GM19023 (cell line): ENCODE results near the gene GRM5.
"Not testable (repeated sequence)": the region's sequence is repeated elsewhere in the genome, so short reads cannot be mapped to it uniquely, and the experiment has no call there.

ENCODE experiments used
- ATAC-seq: cut with Tn5 transposase; IDR thresholded peaks from one replicate; pipeline ENCODE4 v1.9.1; 2021; ENCODE audit warnings: mild to moderate bottlenecking, moderate library complexity; ENCODE audit not compliant: unreplicated experiment

The GRM5 gene

GRCh38 chr11:88544656-88545280 is 521.0 kb downstream of the GRM5 start:
- ATAC-seq, result peak; percentile 4

GRCh38 chr11:88543902-88544655 is 521.7 kb downstream of the GRM5 start:
- peak; percentile 100 for ATAC-seq

GRCh38 chr11:88541006-88541405 is 524.8 kb downstream of the GRM5 start:
- no peak for ATAC-seq

GRCh38 chr11:88538098-88538497 is 527.7 kb downstream of the GRM5 start:
- ATAC-seq, result no peak

GRCh38 chr11:88537613-88538012 is 528.2 kb downstream of the GRM5 start:
- no peak for ATAC-seq

GRCh38 chr11:88536616-88537265 is 529.0 kb downstream of the GRM5 start:
- ATAC-seq, result no peak

GRCh38 chr11:88535916-88536547 is 529.8 kb downstream of the GRM5 start:
- no peak for ATAC-seq

GRCh38 chr11:88535266-88535665 is 530.5 kb downstream of the GRM5 start:
- no peak for ATAC-seq

GRCh38 chr11:88534706-88535105 is 531.1 kb downstream of the GRM5 start:
- ATAC-seq, result not testable (repeated sequence)

GRCh38 chr11:88534185-88534584 is 531.6 kb downstream of the GRM5 start:
- no peak for ATAC-seq

- ATAC-seq, result no peak
These were observed 532.8 kb downstream of the GRM5 start for GRCh38 chr11:88533001-88533400.

- ATAC-seq, result no peak
These were observed 534.0 kb downstream of the GRM5 start for GRCh38 chr11:88531831-88532230.

- no peak for ATAC-seq
These were observed 536.4 kb downstream of the GRM5 start for GRCh38 chr11:88529426-88529825.

- ATAC-seq, result no peak
These were observed 542.3 kb downstream of the GRM5 start for GRCh38 chr11:88523386-88524071.

GRCh38 chr11:88522624-88523385 is 543.0 kb downstream of the GRM5 start:
- ATAC-seq, result no peak

- ATAC-seq, result no peak
These were observed 544.0 kb downstream of the GRM5 start for GRCh38 chr11:88521799-88522201.

GRCh38 chr11:88521399-88521798 is 544.4 kb downstream of the GRM5 start:
- ATAC-seq, result no peak

GRCh38 chr11:88520391-88520790 is 545.4 kb downstream of the GRM5 start:
- ATAC-seq, result no peak

GRCh38 chr11:88515002-88515401 is 550.8 kb downstream of the GRM5 start:
- no peak for ATAC-seq

- no peak for ATAC-seq
These were observed 554.8 kb downstream of the GRM5 start for GRCh38 chr11:88511006-88511405.
